ENCODE results near the gene SUFU.

Gene SUFU

DNA sequence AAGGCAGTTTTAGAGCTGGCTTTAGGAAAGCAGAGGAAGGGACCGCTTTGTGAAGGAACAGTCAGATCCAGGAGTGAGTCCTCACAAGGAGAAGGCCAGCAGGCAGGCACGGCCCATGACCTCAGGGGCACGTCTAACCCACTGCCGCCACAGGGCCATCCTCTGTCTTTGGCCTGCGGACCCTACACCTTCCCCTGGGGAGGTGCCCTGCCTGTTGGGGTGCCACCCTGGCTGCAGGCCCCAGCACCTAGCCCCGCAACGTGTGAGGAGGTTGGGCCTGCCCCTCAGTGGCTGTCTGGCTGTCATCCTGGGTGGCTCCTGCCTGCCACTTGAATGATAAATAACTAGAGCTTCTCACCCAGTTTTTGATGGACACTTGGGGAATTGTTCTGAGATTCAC is 109.5 kb downstream of the SUFU start:
- in situ Hi-C loops (cut with HindIII; ENCODE audit: low sequenced_read_pairs) = no loop called here

DNA sequence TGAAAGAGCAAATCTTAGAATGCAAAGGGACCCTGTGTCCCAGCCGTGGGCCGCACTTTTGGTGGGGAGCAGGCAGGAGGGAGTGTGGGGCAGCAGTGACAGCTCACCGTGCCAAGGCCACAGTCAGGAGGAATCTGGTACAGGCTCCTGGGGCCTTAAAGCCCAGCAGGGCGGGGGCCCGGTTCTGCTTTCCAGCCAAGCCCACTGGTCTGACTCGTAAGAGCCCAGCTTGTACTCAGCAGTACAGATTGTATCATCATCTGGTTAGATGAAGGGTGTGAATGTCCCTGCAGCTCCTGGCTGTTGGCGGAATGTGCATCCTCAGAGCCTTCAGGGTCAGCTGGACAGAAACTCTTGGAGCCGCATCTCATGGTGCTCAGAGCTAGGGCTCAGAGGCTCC is 110.0 kb downstream of the SUFU start:
- in situ Hi-C loops (cut with HindIII; ENCODE audit: low sequenced_read_pairs) = no loop called here

DNA sequence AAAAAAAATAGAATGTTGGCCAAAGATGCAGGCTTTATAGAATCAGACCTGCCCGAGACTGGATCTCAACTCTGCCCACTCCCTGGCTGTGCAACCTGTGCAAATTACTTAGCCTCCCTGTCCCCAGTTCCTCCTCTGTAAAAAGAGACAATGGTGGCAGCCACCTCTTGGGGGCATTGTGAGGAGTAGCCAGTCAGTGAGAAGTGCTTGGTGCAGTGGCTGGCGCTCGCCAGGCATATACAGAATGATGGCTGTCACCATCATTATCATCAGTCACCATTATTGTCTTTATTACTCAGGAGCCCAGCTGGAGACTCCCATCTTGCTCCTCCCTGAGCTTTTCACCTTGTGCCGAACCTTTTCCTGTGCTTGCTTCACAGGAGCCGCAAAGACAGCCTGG is 111.1 kb downstream of the SUFU start:
- in situ Hi-C loops (cut with HindIII; ENCODE audit: low sequenced_read_pairs) = no loop called here

DNA sequence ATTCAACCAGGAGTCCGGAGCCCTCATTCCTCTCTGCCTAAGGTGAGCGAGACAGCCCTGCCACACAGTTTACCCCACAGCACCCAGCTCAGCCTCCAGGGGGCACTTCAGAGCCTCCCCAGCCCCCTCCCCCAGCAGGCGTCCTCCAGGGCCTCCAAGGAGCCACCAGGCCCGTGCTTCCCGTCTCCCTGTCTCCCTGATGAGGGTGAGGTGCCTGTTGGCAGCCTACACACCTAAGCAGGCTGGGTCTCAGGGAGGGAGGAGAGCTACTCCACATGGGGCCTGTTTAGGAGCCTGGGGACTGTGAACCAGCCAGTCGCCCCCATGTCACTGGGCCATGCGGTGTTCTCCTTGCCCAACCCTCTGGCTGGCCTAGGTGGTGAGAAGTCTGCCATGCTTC is 111.6 kb downstream of the SUFU start:
- in situ Hi-C loops (cut with HindIII; ENCODE audit: low sequenced_read_pairs) = no loop called here

DNA sequence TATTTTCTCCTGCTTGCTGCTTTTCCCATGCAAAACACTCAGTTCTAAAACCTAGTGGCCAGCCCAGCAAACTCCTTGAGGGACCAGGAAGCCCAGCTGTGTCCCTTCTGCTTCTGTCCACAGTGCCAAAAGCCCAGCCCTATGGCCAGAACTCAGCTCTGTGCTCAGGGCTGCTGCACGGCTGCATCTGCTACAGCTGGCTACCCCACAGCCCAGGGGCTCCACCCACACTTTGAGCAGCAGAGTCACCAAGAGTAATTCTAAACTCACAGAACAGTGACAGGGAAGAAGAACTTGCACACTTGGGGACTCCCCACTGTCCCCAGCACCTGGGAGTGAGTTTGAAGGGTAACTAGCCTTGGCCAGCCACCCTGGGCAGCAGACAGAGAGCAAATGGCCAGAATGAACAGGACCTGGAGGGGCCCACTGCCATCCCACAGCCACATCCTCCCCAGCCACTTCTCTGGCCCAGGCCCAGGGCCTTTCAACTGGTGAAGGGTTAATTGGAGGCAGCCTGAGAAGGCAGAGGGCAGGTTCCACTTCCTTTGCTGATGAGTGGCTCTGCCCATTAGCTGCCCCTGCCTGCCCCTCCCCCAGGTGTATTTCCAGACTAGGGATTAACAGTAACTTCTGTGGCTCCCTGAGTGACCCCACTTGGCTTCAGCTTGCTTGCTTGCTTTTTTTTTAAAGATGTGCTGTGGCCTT is 112.4 kb downstream of the SUFU start:
- in situ Hi-C loops (cut with HindIII; ENCODE audit: low sequenced_read_pairs) = no loop called here

DNA sequence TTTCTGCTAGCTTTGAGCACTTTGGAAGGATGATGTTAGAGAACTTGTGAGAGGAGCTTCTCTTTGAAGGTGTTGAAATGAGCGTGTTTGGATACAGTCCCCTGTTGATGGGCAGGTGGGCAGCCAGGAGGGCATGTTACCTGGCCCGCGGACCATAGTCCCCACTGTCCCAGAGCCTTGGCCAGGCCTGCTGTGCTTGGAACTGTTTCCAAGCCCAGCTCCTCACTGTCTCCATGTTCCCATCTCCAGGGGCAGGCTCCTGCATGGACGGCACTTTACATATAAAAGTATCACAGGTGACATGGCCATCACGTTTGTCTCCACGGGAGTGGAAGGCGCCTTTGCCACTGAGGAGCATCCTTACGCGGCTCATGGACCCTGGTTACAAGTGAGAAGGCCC is 113.3 kb downstream of the SUFU start:
- in situ Hi-C loops (cut with HindIII; ENCODE audit: low sequenced_read_pairs) = no loop called here

DNA sequence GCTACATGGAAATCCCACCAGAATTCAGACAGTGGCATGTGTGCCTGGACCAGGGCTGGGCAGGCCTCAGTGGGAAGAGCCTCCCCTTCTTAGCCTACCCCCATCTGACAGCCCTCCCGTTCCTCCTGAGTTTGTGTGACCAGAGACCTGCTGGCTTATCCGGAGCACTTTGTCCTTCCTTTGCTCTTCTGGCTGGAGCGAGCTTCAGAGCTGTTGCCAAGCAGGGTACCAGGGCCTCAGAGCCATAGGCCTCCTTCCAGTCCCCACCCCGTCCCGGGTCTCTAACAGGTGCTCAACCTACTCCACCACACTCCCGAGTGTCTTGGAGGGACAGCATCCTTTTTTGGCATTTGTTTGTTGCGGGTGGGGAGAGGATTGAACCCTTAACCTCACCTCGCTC is 114.0 kb downstream of the SUFU start:
- in situ Hi-C loops (cut with HindIII; ENCODE audit: low sequenced_read_pairs) = no loop called here

DNA sequence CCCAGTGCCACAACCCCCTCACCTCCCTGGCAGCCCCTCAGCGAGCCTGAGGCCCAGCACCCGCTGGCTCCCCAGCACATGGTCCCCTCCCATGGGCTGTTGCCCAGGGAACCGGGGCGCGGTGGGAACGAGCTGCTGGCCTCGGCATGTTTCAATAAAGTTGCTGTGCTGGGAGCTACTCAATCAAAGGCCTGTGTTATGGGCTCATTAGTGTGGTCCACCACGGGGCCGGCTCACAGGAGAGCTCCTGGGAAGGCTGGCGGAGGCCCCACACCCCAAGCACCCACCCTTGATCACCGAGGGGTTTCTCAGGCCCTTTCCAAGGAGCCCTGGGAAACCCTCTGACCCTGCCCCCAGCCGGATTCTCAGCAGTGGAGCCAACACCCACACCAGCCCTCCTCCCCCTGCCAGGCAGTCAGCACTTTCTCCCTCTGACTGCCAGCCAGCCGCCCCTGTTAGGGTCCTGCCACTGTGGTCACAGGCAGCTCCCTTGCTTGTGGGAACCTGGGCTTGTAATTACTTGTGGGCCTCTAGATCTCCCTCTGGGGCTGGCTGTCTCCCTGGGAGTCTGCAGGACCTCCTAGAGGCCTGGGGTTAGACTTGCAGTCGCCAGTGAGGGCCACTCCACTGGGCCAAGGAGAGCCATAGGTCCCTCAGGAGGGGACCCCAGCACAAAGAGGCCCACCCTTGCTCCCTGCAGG is 115.7 kb downstream of the SUFU start:
- in situ Hi-C loops (cut with HindIII; ENCODE audit: low sequenced_read_pairs) = no loop called here

DNA sequence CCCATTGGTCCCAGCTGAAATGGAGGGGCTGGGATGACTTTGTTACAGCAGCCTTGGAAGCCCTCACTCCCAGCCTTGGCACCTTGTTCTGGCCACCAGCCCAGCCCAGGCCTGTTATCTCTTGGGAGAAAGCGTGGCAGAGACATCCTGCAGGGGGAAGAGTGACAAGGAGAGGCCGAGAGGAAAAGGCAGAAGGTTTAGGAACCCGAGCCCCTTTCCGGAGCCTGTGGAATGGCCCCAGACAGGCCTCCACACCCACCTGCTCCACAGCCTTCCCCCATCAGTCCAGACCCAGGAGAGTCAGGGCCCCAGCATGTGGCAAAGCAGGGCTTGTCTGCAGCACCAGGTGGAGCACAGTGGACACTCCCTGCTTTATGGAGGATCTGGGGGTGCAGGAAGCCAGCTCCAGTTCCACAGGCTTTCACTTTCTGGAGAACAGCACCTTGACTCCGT is 116.4 kb downstream of the SUFU start:
- in situ Hi-C loops (cut with HindIII; ENCODE audit: low sequenced_read_pairs) = loop anchor here (5.0 kb wide), 1 partner anchor 47 kb away; no protein-coding TSS in a partner anchor

DNA sequence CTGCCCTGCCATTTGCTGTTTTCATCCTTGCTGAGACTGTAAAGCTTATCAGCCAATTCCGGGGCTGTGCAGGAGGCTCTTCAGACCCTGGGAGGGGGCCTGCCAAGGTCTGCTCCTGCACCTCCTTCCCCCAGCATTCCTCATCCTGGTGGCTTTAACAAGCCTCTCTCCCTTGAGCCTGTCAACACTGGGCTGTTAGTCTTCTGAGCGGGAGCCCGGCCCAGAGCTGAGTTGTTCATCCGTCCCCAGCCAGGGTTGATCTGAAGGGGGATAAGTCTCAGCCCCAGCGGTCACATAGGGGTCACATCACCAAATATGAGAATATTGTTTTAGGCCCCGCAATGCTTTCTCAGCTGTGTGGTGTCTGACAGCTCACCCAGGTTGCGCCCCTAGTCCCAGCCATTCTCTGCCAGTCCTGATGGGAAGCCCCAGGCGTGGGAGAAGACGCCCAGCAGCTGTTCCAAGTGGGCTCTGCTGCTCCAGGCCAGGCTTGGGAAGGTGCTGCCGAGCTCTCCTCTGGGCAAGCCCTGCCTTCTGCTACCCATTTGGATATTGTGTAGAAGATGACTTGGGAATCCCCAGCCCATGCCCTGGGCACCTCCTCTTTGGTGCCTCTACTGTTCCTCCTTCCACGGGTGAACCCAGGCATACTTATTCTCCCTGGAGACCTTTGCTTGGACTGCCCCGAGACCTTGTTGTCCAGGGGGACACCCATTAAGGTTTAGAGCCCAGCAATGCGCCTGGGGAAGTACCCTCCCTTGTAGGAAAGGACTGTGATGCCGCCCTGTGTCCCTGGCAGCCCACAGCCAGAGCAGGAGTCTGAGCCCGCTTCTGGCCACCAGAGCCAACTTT is 117.0 kb downstream of the SUFU start:
- in situ Hi-C loops (cut with HindIII; ENCODE audit: low sequenced_read_pairs) = loop anchor here (5.0 kb wide), 1 partner anchor 46 kb away; no protein-coding TSS in a partner anchor

DNA sequence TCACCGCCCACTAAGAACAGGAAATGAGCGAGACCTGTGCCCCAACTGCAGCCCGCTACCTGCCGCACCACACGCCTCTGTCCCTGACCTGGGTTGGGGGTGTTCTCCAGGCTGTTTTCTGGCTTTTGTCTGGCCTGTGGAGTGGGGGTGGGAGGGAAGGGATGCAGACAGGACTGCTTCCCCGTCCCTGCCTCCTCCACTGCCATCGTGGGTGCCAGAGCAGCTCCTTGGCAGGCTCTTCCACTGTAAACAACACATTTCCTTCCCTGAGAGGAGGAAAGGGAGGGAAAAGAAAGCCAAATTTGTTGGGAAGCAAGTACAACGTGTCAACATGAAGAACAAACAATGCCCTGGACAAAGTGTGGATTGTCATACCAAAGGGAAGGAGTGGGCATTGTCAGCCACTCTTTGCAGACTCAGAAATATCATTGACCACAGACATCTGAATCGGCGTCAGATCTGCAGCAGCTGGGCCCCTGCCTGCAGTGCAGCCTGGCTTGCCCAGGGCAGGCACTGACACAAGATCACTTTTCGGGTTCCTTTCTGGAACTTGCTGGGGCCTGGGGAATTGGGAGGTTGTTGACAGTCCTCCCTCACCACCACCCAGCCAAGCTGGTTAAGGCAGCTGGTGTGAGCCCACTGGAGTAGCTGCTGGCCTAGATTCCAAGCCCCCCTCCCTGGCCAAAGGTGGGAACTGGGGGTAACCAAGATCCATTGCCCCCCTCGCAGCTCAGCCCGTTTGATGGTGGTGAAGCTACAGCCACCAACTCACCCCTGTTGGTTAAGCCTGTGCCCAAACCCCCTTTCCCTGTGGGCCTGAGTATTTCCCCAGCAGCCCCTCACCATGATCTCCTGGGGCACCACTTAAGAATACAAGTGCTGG is 117.9 kb downstream of the SUFU start:
- in situ Hi-C loops (cut with HindIII; ENCODE audit: low sequenced_read_pairs) = loop anchor here (5.0 kb wide), 1 partner anchor 46 kb away; no protein-coding TSS in a partner anchor

DNA sequence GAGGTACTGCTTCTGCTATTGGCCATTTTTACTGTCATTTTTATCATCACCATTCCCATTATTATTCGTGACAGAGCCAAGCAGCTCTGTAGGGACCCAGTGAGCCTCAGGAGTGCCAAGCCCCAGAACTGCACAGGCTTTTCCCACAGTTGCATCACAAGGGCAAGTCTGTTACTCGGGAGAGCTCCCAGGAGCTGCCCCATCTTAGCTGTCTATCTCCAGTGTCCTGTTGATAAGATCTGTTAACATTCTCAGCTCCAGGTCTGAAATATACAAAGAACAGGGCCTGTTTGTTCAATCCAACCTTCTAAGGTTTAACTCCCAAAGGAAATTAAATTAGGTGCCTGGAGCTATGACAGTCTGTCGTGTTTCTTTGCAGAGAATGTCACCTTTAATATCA is 120.3 kb downstream of the SUFU start:
- in situ Hi-C loops (cut with HindIII; ENCODE audit: low sequenced_read_pairs) = loop anchor here (5.0 kb wide), 1 partner anchor 43 kb away; no protein-coding TSS in a partner anchor

DNA sequence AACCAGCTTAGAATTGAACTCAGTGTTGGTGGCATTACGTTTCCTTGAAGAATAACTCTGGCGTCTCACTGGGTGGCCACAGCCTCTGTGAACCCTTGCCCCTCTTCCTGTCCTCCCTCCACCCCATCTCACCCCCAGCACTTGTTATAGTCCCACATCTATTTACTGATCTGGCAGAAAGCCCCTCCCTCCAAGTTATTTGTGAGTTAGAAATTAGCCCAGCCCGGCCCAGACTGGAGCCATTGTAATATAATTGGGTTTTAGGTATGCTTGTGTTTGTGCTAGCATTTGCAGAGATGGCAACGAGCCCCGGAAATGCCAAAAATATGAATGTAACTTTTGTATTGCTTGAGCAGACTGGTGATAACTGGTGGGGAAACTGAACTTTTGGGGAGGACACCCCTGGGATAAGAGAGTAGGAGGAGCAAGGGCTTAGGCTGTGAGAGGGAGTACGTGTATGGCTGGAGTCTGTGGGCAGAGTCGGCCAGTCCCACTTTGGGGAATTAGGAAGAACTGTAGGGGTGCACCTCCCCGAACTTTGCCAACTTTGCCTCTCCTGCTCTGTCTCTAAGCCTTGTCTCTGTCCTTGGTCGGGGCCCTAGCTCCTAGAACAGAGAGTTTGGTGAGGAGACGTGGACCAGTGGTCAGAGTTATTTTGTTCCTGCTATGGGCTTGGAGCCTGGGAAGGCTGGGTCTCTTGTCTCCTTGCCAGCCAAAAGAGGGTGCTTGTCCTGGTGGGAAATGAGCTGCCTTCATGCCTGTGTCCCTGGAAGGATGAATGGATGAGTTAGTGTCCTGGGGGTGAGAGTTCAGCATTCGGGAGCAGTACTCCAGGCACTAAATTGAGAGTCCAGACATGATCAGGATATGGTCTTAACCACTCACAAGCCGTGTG is 121.2 kb downstream of the SUFU start:
- in situ Hi-C loops (cut with HindIII; ENCODE audit: low sequenced_read_pairs) = loop anchor here (5.0 kb wide), 1 partner anchor 42 kb away; no protein-coding TSS in a partner anchor

DNA sequence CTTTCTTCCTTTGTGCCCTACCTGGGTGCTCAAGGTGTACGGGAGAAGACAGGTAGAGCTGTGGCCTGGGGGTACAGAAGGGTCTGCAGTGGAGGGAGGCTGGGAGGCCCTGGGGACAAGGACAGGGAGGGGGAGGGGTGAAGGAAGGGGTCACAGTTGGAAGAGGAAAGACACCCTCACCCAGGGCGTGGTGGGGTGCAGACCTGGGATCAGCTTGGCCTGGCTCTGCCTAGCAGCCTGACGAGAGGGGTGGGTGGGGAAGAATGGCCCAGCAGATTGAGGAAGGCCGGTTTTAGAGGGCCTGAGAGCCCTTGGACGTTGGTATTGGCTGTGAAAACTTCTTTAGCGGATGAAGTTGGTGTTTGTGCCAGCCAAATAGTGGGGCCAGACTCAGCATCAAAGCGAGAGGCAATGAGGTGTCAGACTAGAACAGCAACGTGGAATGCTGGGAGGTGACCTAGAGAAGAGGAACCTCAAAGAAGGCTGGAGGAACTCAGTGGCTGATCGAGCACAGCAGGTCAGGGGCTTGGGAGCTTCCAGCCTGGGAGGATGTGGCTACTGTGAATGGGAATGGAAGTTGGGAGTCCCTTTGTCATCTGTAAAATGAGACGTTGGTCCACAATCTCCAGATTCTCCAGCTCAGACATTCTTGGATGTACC is 122.4 kb downstream of the SUFU start:
- in situ Hi-C loops (cut with HindIII; ENCODE audit: low sequenced_read_pairs) = no loop called here

DNA sequence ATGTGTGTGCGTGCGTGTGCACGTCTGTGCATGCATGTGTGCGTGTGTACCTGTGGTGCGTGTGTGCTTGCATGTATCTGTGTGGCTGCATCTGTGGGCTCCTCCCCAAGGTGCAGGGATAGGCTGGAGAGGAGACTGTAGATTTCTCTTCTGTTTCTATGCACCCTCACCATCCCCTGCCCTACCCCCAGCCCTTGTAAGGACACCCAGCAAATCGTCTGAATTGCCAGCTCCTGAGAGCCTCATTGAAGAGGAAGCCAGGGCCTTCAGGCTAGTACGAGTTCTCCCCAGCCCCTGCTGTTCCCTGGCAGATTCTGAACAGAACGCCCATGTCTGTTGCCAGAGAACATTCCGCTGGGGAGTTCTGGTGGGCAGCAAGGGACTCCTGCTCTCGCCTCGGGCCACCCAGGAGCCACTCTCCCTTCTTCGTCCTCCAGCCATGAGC is 123.5 kb downstream of the SUFU start:
- in situ Hi-C loops (cut with HindIII; ENCODE audit: low sequenced_read_pairs) = no loop called here

DNA sequence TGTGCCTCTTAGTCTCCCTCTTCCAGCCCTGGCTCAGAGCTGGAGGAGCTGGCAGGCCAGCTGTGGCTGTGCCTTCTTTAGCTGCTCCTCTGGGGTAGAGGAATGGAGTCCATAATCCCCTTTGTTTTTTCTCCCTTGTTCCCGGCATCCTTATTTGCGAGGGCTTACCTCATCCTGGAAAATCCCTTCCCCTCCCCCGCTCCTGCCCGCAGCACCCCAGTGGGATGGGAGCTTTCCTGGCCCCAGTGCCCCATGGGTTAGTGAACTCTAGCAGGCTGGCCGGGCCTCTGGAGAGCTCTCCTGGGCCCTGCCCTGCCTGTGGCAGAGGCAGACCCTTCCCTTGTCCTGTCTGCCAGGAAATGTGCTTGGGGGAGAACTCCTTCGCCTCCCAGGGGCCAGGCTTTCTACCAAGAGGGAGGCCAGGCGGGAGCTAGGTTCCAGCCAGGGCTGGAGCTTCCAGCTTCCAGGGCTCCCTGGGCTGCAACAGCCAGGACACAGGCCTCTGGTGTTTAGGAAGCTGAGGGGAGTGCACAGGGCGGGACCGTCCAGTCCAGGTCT is 124.0 kb downstream of the SUFU start:
- in situ Hi-C loops (cut with HindIII; ENCODE audit: low sequenced_read_pairs) = no loop called here

DNA sequence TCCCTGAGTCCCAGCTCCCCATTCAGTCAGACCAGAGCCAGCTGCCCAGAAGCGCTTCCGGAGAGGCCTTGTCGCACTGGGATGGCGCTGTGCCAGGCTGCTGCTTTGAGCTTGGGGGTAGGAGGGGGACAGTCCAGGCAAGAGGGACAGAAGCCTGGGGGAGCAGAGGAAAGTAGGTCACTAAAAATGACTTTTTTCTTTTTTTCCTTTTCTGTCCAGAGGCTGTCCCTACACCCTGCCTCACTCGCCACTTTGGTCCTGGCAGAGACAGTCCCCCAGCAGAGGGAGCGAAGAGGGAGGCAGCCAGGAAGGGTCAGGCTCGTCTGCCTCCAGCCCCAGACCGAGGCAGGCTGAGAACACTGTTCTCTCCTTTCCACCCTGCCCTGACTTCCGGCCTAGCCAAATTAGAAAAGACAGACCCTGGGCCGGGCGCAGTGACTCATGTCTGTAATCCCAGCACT is 124.7 kb downstream of the SUFU start:
- in situ Hi-C loops (cut with HindIII; ENCODE audit: low sequenced_read_pairs) = no loop called here
